ENCODE measurements around the gene ZFX.

ZFX gene

GRCh38 chrX:24144528-24144927 is 5.0 kb upstream of the ZFX start:
- H3K9me3 ChIP-seq (ENCODE audit: low read length) = no peaks in the 10 kb centered on the region
- no peaks in the 10 kb centered on the region for H3K27me3 ChIP-seq (ENCODE audit: control insufficient read depth in 1 of 2, insufficient read depth in 2 of 2, low read length in 2 of 2)
- no peak overlapping the region for H3K9ac ChIP-seq (ENCODE audit: low read length)
- H3K4me3 ChIP-seq (ENCODE audit: low read depth in 1 of 2, low read length in 2 of 2) = no peak overlapping the region
- peaks cover 34% of the 10 kb centered on the region for H3K4me1 ChIP-seq (ENCODE audit: insufficient read depth, low read length)
- no peak overlapping the region for H3K27ac ChIP-seq (ENCODE audit: low read depth, low read length)
- H3K36me3 ChIP-seq (ENCODE audit: insufficient read depth, low read length) = no peaks in the 10 kb centered on the region

- H3K4me3 ChIP-seq (ENCODE audit: low read depth in 1 of 2, low read length in 2 of 2) = no peak overlapping the region
- no peak overlapping the region for H3K9ac ChIP-seq (ENCODE audit: low read length)
- no peaks in the 10 kb centered on the region for H3K27me3 ChIP-seq (ENCODE audit: control insufficient read depth in 1 of 2, insufficient read depth in 2 of 2, low read length in 2 of 2)
- peaks cover 34% of the 10 kb centered on the region for H3K4me1 ChIP-seq (ENCODE audit: insufficient read depth, low read length)
- no peaks in the 10 kb centered on the region for H3K9me3 ChIP-seq (ENCODE audit: low read length)
- peak overlapping the region; percentile 96 for H3K27ac ChIP-seq (ENCODE audit: low read depth, low read length)
- H3K36me3 ChIP-seq (ENCODE audit: insufficient read depth, low read length) = no peaks in the 10 kb centered on the region
Measured at GRCh38 chrX:24145303-24146186, 4.0 kb upstream of the ZFX start.

GRCh38 chrX:24146283-24146949 is 3.1 kb upstream of the ZFX start:
- H3K4me3 ChIP-seq (ENCODE audit: low read depth in 1 of 2, low read length in 2 of 2) = peak overlapping the region in 1 of 2 donors; percentile 24
- peak overlapping the region; percentile 22 for H3K9ac ChIP-seq (ENCODE audit: low read length)
- no peaks in the 10 kb centered on the region for H3K9me3 ChIP-seq (ENCODE audit: low read length)

GRCh38 chrX:24147165-24147564 is 2.4 kb upstream of the ZFX start:
- Histone ChIP-seq H3K4me3 (ENCODE audit: low read depth in 1 of 2, low read length in 2 of 2) (no peak overlapping the region), H3K4me1 (ENCODE audit: insufficient read depth, low read length) (peaks cover 48% of the 10 kb centered on the region), H3K27me3 (ENCODE audit: control insufficient read depth in 1 of 2, insufficient read depth in 2 of 2, low read length in 2 of 2) (no peaks in the 10 kb centered on the region), H3K9me3 (ENCODE audit: low read length) (no peaks in the 10 kb centered on the region), H3K9ac (ENCODE audit: low read length) (peak overlapping the region; percentile 22), H3K27ac (ENCODE audit: low read depth, low read length) (peak overlapping the region; percentile 96), H3K36me3 (ENCODE audit: insufficient read depth, low read length) (no peaks in the 10 kb centered on the region)

More at GRCh38 chrX:24146283-24146949, 3.1 kb upstream of the ZFX start:
- peaks cover 40% of the 10 kb centered on the region for H3K4me1 ChIP-seq (ENCODE audit: insufficient read depth, low read length)
- H3K36me3 ChIP-seq (ENCODE audit: insufficient read depth, low read length) = no peaks in the 10 kb centered on the region
- no peaks in the 10 kb centered on the region for H3K27me3 ChIP-seq (ENCODE audit: control insufficient read depth in 1 of 2, insufficient read depth in 2 of 2, low read length in 2 of 2)
- H3K27ac ChIP-seq (ENCODE audit: low read depth, low read length) = peak overlapping the region; percentile 96

GRCh38 chrX:24148121-24148520 is 1.4 kb upstream of the ZFX start:
- peaks cover 2% of the 10 kb centered on the region for H3K36me3 ChIP-seq (ENCODE audit: insufficient read depth, low read length)
- no peaks in the 10 kb centered on the region for H3K9me3 ChIP-seq (ENCODE audit: low read length)
- H3K9ac ChIP-seq (ENCODE audit: low read length) = peak overlapping the region; percentile 55
- peak overlapping the region in 1 of 2 donors; percentile 70 for H3K4me3 ChIP-seq (ENCODE audit: low read depth in 1 of 2, low read length in 2 of 2)
- peak overlapping the region; percentile 96 for H3K27ac ChIP-seq (ENCODE audit: low read depth, low read length)
- H3K4me1 ChIP-seq (ENCODE audit: insufficient read depth, low read length) = peaks cover 57% of the 10 kb centered on the region
- H3K27me3 ChIP-seq (ENCODE audit: control insufficient read depth in 1 of 2, insufficient read depth in 2 of 2, low read length in 2 of 2) = no peaks in the 10 kb centered on the region

- Histone ChIP-seq H3K4me1 (ENCODE audit: insufficient read depth, low read length) (peaks cover 64% of the 10 kb centered on the region), H3K27me3 (ENCODE audit: control insufficient read depth in 1 of 2, insufficient read depth in 2 of 2, low read length in 2 of 2) (no peaks in the 10 kb centered on the region), H3K36me3 (ENCODE audit: insufficient read depth, low read length) (peaks cover 6% of the 10 kb centered on the region), H3K9me3 (ENCODE audit: low read length) (no peaks in the 10 kb centered on the region), H3K9ac (ENCODE audit: low read length) (peak overlapping the region; percentile 55), H3K27ac (ENCODE audit: low read depth, low read length) (peak overlapping the region; percentile 96), H3K4me3 (ENCODE audit: low read depth in 1 of 2, low read length in 2 of 2) (peak overlapping the region; percentile 70 to 80)
Measured at GRCh38 chrX:24148535-24149350, 786 bp upstream of the ZFX start.

GRCh38 chrX:24150051-24150790 is 692 bp downstream of the ZFX start:
- H3K27ac ChIP-seq (ENCODE audit: low read depth, low read length) = peak overlapping the region; percentile 81
- H3K27me3 ChIP-seq (ENCODE audit: control insufficient read depth in 1 of 2, insufficient read depth in 2 of 2, low read length in 2 of 2) = no peaks in the 10 kb centered on the region
- peak overlapping the region; percentile 95 for H3K9ac ChIP-seq (ENCODE audit: low read length)
- peaks cover 6% of the 10 kb centered on the region for H3K36me3 ChIP-seq (ENCODE audit: insufficient read depth, low read length)
- H3K9me3 ChIP-seq (ENCODE audit: low read length) = no peaks in the 10 kb centered on the region
- H3K4me1 ChIP-seq (ENCODE audit: insufficient read depth, low read length) = peaks cover 68% of the 10 kb centered on the region
- peak overlapping the region; percentile 80 to 95 for H3K4me3 ChIP-seq (ENCODE audit: low read depth in 1 of 2, low read length in 2 of 2)

DNA sequence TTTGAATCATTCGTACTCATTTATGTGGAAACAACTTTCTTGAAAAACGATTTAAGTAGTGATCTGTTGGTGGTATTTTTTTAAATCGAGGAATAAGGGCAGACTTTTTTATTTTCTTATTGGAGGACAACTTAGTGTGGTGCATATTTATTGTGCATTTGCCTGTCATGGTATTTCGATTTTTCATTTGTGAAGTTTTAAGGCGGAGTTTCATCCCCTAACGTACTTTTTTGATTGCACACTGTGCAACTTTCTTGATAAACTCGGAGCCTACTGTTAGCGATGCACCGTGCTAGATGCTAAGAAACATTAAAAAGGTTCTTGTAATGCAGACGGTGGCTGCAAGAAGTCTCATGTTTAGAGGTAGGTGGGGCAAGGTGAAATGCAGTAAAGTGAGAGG is 1.4 kb downstream of the ZFX start:
- Histone ChIP-seq H3K9ac (ENCODE audit: low read length) (peak overlapping the region; percentile 95), H3K27ac (ENCODE audit: low read depth, low read length) (peak overlapping the region; percentile 81), H3K4me3 (ENCODE audit: low read depth in 1 of 2, low read length in 2 of 2) (peak overlapping the region; percentile 45 to 95), H3K36me3 (ENCODE audit: insufficient read depth, low read length) (peaks cover 6% of the 10 kb centered on the region), H3K4me1 (ENCODE audit: insufficient read depth, low read length) (peaks cover 68% of the 10 kb centered on the region), H3K27me3 (ENCODE audit: control insufficient read depth in 1 of 2, insufficient read depth in 2 of 2, low read length in 2 of 2) (no peaks in the 10 kb centered on the region), H3K9me3 (ENCODE audit: low read length) (no peaks in the 10 kb centered on the region)

- Histone ChIP-seq H3K4me1 (ENCODE audit: insufficient read depth, low read length) (peaks cover 65% of the 10 kb centered on the region), H3K9ac (ENCODE audit: low read length) (peak overlapping the region; percentile 95), H3K27me3 (ENCODE audit: control insufficient read depth in 1 of 2, insufficient read depth in 2 of 2, low read length in 2 of 2) (no peaks in the 10 kb centered on the region), H3K9me3 (ENCODE audit: low read length) (no peaks in the 10 kb centered on the region), H3K27ac (ENCODE audit: low read depth, low read length) (peak overlapping the region; percentile 81), H3K4me3 (ENCODE audit: low read depth in 1 of 2, low read length in 2 of 2) (peak overlapping the region; percentile 45 to 95), H3K36me3 (ENCODE audit: insufficient read depth, low read length) (peaks cover 6% of the 10 kb centered on the region)
Measured at GRCh38 chrX:24151513-24151912, 2.0 kb downstream of the ZFX start.

DNA sequence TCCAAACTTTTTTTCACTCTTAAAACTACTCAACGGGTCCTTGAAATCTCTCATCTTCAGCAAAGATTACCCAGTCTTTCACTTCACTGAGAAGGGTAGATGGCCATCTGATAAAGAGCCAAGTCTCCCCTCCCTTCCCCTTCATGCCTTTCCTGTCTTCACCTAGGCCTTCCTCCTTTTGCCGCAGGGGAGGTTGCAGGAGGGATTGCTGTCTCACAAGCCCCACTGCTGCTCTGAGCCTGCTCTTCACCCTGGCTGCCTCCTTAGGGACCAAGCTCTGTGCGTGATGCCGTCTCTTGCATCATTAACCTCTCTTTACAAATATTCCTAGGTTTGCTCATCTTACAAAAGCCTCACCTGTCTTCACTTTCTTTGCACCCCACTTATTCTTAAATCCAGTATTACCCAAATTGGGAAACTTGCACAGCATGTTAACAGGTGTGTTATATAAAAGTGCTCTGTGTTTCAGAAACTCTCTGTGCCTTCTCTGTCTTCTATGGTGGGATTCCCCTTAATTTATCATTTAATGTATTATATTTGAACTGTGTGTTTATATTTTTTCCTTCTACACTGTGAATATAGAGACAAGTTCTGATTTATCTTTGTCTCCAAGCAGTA is 3.8 kb downstream of the ZFX start:
- Histone ChIP-seq H3K27me3 (ENCODE audit: control insufficient read depth in 1 of 2, insufficient read depth in 2 of 2, low read length in 2 of 2) (no peaks in the 10 kb centered on the region), H3K4me1 (ENCODE audit: insufficient read depth, low read length) (peaks cover 57% of the 10 kb centered on the region), H3K4me3 (ENCODE audit: low read depth in 1 of 2, low read length in 2 of 2) (peak overlapping the region in 1 of 2 donors; percentile 32), H3K9me3 (ENCODE audit: low read length) (no peaks in the 10 kb centered on the region), H3K27ac (ENCODE audit: low read depth, low read length) (peak overlapping the region; percentile 57), H3K36me3 (ENCODE audit: insufficient read depth, low read length) (peaks cover 6% of the 10 kb centered on the region), H3K9ac (ENCODE audit: low read length) (no peak overlapping the region)

Data from muscle layer of colon (tissue), 2 donors.